ENCODE data around the gene PRSS3. TPM values are rescaled to one million over a fixed set of nuclear protein-coding genes. Genes with fewer than 3 reads are reported as not detected.
"Not testable (repeated sequence)": the region's sequence is repeated elsewhere in the genome, so short reads cannot be mapped to it uniquely, and the experiment has no call there.

The PRSS3 gene
- total RNA-seq, 1 donor from 2014 or later, result not detected

DNA sequence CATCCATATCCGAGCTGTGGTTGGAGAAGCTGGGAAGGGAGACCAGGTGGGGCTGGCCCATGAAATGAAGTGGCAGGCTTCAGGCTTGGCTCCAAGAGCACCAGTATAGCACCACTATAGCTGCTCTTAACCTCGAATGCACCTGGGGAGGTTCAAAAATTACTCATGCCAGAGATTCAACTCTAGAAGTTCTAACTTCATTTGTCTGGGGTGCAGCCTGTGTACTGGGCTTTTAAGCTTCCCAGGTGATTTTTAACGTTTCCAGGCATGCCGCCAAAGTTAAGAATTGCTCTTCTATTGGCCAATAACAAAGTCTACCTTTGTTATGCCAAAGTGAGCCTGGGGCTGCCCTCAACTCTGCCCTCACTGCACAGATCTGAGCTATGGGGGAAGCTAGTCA, 458 bp downstream of the PRSS3 start:
- intact Hi-C loops (cut with DNase I), result no loop called here
- Histone ChIP-seq H3K4me1 (no peaks in the 10 kb centered on the region), H3K27me3 (no peaks in the 10 kb centered on the region), H3K27ac (no peak overlapping the region), H3K4me3 (no peak overlapping the region), H3K36me3 (no peaks in the 10 kb centered on the region), H3K9me3 (no peaks in the 10 kb centered on the region)
- DNase-seq (ENCODE audit: low spot score in 2 of 2), result no peak
- TF ChIP-seq, protein P1, sequence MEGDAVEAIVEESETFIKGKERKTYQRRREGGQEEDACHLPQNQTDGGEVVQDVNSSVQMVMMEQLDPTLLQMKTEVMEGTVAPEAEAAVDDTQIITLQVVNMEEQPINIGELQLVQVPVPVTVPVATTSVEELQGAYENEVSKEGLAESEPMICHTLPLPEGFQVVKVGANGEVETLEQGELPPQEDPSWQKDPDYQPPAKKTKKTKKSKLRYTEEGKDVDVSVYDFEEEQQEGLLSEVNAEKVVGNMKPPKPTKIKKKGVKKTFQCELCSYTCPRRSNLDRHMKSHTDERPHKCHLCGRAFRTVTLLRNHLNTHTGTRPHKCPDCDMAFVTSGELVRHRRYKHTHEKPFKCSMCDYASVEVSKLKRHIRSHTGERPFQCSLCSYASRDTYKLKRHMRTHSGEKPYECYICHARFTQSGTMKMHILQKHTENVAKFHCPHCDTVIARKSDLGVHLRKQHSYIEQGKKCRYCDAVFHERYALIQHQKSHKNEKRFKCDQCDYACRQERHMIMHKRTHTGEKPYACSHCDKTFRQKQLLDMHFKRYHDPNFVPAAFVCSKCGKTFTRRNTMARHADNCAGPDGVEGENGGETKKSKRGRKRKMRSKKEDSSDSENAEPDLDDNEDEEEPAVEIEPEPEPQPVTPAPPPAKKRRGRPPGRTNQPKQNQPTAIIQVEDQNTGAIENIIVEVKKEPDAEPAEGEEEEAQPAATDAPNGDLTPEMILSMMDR (IDR thresholded peaks at IDR 0.05), result no peak

DNA sequence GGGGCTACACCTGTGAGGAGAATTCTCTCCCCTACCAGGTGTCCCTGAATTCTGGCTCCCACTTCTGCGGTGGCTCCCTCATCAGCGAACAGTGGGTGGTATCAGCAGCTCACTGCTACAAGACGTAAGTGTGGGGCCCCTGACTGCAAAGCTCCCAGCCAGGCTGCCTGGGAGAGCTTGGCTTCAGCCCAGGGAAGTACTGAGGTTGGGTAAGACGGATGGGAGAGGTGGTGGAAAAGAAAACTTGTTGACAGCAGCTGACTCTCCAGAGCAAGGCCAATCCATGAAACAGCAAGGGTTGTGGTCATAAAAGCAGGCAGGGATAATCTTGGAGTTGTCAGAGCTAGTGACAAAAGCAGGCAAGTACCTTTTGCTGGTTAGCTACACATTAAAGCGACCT, 1.3 kb downstream of the PRSS3 start:
- H3K27me3 ChIP-seq; H3K4me3 ChIP-seq; intact Hi-C loops (cut with DNase I); H3K4me1 ChIP-seq; H3K9me3 ChIP-seq; DNase-seq (ENCODE audit: low spot score in 2 of 2); H3K36me3 ChIP-seq; H3K27ac ChIP-seq: not testable (repeated sequence)

DNA sequence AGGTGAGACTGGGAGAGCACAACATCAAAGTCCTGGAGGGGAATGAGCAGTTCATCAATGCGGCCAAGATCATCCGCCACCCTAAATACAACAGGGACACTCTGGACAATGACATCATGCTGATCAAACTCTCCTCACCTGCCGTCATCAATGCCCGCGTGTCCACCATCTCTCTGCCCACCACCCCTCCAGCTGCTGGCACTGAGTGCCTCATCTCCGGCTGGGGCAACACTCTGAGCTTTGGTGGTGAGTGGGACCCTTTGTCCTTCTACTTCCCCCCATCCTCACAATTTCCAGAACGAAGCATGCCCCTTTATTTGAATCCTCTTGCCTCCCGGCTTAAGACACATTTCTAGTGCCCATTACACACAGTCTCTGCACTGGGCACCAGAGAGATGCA, 2.5 kb downstream of the PRSS3 start:
- TF ChIP-seq, protein P1 (IDR thresholded peaks at IDR 0.05), result no peak
- Histone ChIP-seq H3K4me1 (no peaks in the 10 kb centered on the region), H3K9me3 (no peaks in the 10 kb centered on the region), H3K4me3 (no peak overlapping the region), H3K27ac (no peak overlapping the region), H3K27me3 (no peaks in the 10 kb centered on the region), H3K36me3 (no peaks in the 10 kb centered on the region)
- no peak for DNase-seq (ENCODE audit: low spot score in 2 of 2)
- intact Hi-C loops (cut with DNase I), result no loop called here

DNA sequence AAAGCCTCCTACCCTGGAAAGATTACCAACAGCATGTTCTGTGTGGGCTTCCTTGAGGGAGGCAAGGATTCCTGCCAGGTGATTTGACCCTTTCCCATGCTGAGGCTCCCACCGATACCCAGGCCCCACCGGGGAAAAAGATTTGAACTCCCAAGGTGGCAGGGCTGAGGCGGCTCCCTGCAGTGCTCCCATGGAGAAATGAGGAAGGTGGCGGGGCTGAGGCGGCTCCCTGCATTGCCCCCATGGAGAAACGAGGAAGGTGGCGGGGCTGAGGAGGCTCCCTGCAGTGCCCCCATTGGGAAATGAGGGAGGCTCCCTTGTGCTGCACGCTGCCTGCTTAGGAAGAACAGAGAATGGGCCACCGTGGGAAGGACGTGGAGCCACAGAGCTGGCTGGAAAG, 3.2 kb downstream of the PRSS3 start:
- intact Hi-C loops (cut with DNase I), result no loop called here
- Histone ChIP-seq H3K4me3 (no peak overlapping the region), H3K9me3 (no peaks in the 10 kb centered on the region), H3K27me3 (no peaks in the 10 kb centered on the region), H3K36me3 (no peaks in the 10 kb centered on the region), H3K27ac (no peak overlapping the region), H3K4me1 (no peaks in the 10 kb centered on the region)
- no peak for DNase-seq (ENCODE audit: low spot score in 2 of 2)
- TF ChIP-seq, protein P1 (IDR thresholded peaks at IDR 0.05), result no peak

DNA sequence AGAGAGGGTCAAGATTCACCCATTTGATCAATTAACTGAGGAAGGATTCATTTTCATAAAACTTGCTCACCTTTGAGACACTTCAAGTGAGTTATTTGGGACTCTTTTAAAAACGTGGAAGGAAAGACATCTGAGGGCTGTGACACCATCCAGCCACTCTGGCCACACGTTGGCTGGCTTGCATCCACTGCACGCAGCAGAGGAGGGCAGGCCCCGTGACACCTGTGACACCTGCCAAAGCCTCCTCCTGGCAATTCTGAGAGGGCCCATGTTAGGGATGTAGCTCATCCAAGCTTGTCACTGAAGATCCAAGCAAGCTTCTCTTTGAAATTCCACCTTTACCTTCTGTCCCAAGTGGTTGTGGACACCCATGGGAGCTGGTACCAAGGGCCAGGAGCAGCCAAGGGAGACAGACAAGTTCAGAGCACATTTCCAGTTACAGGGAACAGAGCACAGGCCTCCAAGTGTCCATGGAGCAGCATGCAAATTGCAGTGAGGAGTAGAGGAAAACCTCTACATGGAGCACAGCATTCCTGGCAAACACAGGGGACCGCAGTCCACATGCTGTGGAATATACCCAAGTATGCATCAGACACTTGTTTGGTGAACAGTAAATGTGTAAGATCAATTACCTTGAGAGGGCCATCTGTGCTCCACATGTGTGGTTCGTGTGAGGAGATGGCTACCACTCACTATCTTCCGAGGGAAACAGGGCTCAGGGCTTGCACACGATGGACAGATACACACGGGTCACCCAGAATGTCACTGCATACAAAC, 4.8 kb downstream of the PRSS3 start:
- intact Hi-C loops (cut with DNase I), result no loop called here
- no peak for DNase-seq (ENCODE audit: low spot score in 2 of 2)
- Histone ChIP-seq H3K27me3 (no peaks in the 10 kb centered on the region), H3K27ac (no peak overlapping the region), H3K4me3 (no peak overlapping the region), H3K36me3 (no peaks in the 10 kb centered on the region), H3K4me1 (no peaks in the 10 kb centered on the region), H3K9me3 (no peaks in the 10 kb centered on the region)
- TF ChIP-seq, protein P1 (IDR thresholded peaks at IDR 0.05), result no peak

DNA sequence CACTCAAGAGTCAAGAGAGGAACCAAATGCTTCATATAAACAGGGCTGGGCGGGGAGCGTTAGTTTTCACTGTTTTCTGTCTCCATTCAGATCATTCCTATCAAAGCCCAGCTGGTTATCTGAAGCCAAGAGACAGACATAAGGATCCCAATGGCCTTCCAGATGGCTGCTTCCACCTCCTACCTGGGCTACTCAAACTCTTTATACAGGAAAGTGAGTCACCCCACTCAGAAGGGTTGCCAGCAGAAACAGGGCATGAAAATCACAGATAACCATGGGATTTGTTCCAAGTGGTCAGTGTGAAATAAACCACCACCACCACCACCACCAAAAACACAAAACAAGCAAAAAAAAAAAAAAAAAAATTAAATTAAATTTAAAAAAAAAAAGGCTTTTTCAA, 5.5 kb downstream of the PRSS3 start:
- DNase-seq (ENCODE audit: low spot score in 2 of 2), result no peak
- Histone ChIP-seq H3K27ac (no peak overlapping the region), H3K27me3 (no peaks in the 10 kb centered on the region), H3K4me1 (no peaks in the 10 kb centered on the region), H3K4me3 (no peak overlapping the region), H3K9me3 (no peaks in the 10 kb centered on the region), H3K36me3 (no peaks in the 10 kb centered on the region)
- intact Hi-C loops (cut with DNase I), result no loop called here
- TF ChIP-seq, protein P1 (IDR thresholded peaks at IDR 0.05), result no peak

DNA sequence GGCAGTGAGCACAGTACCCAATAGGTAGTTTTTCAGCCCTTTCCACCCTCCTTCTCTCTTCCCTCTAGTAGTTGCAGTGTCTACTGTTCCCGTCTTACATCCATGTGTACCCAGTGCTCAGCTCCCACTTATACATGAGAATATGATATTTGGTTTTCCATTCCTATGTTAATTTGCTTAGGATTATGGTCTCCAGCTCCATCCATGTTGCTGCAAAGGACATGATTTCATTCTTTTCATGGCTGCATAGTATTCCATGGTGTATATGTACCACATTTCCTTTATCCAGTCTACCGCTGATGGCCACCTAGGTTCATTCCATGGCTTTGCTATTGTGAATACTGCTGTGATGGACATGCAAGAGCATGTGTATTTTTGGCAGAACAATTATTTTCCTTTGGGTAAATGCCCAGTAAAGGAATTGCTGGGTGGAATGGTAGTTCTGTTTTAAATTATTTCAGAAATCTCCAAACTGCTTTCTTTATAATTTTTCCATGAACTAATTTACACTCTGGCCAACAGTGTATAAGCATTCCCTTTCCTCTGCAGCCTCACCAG, 6.7 kb downstream of the PRSS3 start:
- DNase-seq (ENCODE audit: low spot score in 2 of 2); H3K27me3 ChIP-seq; H3K9me3 ChIP-seq; H3K4me1 ChIP-seq; H3K4me3 ChIP-seq; intact Hi-C loops (cut with DNase I); H3K36me3 ChIP-seq; H3K27ac ChIP-seq: not testable (repeated sequence)

DNA sequence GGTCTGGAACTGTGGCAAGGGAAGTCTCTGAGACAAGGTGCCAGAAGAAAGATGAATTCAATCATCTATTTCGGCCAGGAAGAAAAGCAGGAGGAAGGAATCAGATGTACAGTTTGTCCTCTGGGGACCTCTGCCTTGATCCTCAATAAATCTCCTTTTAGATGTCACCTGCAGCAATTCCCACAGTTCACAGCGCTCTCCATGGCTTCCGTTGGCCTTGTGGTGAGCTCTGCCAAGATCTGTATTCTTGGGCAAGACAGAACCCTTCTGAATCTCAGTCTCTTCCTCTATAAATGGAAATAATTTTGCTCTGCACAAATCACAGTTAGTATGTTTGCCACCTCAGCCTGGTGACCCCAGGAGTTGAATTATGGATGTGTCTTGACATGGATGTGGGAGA, 8.8 kb downstream of the PRSS3 start:
- DNase-seq (ENCODE audit: low spot score in 2 of 2); H3K9me3 ChIP-seq; H3K27me3 ChIP-seq; H3K36me3 ChIP-seq; H3K27ac ChIP-seq; H3K4me1 ChIP-seq; intact Hi-C loops (cut with DNase I); H3K4me3 ChIP-seq: not testable (repeated sequence)

DNA sequence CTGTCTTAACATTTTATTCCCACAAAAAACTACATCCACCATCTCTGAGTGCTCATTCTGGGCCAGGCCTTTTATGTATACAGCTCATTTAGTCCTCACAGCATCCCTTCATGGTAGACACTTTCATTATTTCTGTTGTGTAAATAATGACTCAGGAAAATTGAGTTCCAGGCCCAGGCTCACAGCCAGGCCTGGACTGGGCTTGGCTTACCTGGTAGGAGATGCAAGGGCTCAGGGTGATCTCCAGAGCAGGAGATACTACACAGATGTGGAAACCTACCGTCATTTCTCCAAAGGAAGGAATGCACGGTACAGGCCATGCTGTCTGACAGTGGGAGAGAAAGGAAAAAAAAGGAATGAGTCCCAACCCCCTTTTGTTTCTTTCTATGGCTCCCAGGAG, 11.8 kb downstream of the PRSS3 start:
- intact Hi-C loops (cut with DNase I); H3K27ac ChIP-seq; H3K27me3 ChIP-seq; H3K4me3 ChIP-seq; DNase-seq (ENCODE audit: low spot score in 2 of 2); H3K36me3 ChIP-seq; H3K9me3 ChIP-seq; H3K4me1 ChIP-seq: not testable (repeated sequence)
